ENCODE measurements around the gene ATG10.
"Not testable (repeated sequence)": the region's sequence is repeated elsewhere in the genome, so short reads cannot be mapped to it uniquely, and the experiment has no call there.

DNA sequence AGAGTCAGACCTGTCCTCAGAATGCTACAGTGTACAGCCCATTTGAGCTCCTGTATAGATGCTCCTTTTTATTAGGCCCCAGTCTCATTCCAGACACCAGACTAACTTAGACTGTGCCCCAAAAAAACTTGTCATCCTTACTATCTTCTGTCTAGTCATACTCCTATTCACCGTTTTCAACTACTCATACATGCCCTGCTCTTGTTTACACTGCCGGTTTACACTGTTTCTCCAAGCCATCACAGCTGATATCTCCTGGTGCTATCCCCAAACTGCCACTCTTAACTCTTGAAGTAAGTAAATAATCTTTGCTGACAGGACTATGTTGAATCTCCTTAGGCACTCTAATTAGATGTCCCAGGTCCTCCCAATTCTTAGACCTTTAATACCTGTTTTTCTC, 13.7 kb upstream of the ATG10 start:
- TF ChIP-seq EZH2 (IDR thresholded peaks at IDR 0.05; ENCODE audit: borderline replicate concordance, insufficient read depth, low read depth, low read length, poor library complexity, severe bottlenecking); CTCF (IDR thresholded peaks at IDR 0.05): not testable (repeated sequence)
